ENCODE measurements around the gene ZNF705A. TPM values are rescaled to one million over a fixed set of nuclear protein-coding genes. Genes with fewer than 3 reads are reported as not detected.

ZNF705A gene
- total RNA-seq, 1 experiment from 2014 or later, result not detected

- ChIA-PET CTCF (no interaction called here), RAD21 (ENCODE audit: low non-redundant PET in 1 of 2, low total read pairs in 2 of 2, uncharacterized antibody in 2 of 2, unreplicated experiment in 2 of 2) (no interaction called here), POLR2A (no interaction called here)
- no peaks in the 10 kb centered on the region for H3K9me3 ChIP-seq (ENCODE audit: control insufficient read depth in 1 of 2, insufficient read depth in 1 of 2, low read depth in 1 of 2, low read length in 2 of 2)
- no peak within 1 kb of the TSS for H3K9ac ChIP-seq (ENCODE audit: low read length)
- no peaks in the 10 kb centered on the region for H4K20me1 ChIP-seq (ENCODE audit: insufficient read depth)
- H3K4me1 ChIP-seq (ENCODE audit: control insufficient read depth in 1 of 2, insufficient read depth in 2 of 2, low read length in 2 of 2), result no peaks in the 10 kb centered on the region
- H3K36me3 ChIP-seq (ENCODE audit: control insufficient read depth in 1 of 2, insufficient read depth in 2 of 2, low read length in 2 of 2), result no peaks in the 10 kb centered on the region
- BruUV-seq (replicated peaks), result no TSS peak
- no peak within 1 kb of the TSS for H3K4me3 ChIP-seq (replicated peaks in 1 of 2; ENCODE audit: low read depth in 1 of 2, low read length in 2 of 2)
- intact Hi-C loops (cut with micrococcal nuclease), result no loop called here
- H2AFZ ChIP-seq (ENCODE audit: low read depth, low read length, poor library complexity, severe bottlenecking), result no peak within 1 kb of the TSS
- DNase-seq (ENCODE audit: low read depth, low spot score) (no peak), ATAC-seq (no peak)
- no peaks in the 10 kb centered on the region for H3K79me2 ChIP-seq (ENCODE audit: insufficient read depth, low read length)
- TF ChIP-seq EZH2 (IDR thresholded peaks at IDR 0.05), result no peak
- no peak for TF ChIP-seq TCF7L2 (IDR thresholded peaks at IDR 0.05; ENCODE audit: borderline replicate concordance, extremely low read depth, insufficient read depth, insufficient read length)
- no peak for TF ChIP-seq CTCF (IDR thresholded peaks at IDR 0.05 in 2 of 3, conservative IDR thresholded peaks at IDR 0.05 in 1 of 3; ENCODE audit: borderline replicate concordance in 1 of 3, insufficient read depth in 1 of 3, low read depth in 2 of 3, low read length in 2 of 3)
- TF ChIP-seq FOSL1 (IDR thresholded peaks at IDR 0.05; ENCODE audit: low read depth), result no peak
- no peak for TF ChIP-seq EGR1 (IDR thresholded peaks at IDR 0.05; ENCODE audit: low read depth)
- no peak for TF ChIP-seq ZFX (IDR thresholded peaks at IDR 0.05)
- no peak for TF ChIP-seq POLR2AphosphoS5 (IDR thresholded peaks at IDR 0.05; ENCODE audit: low read depth, low read length)
- no peak for TF ChIP-seq SP1 (IDR thresholded peaks at IDR 0.05; ENCODE audit: low read depth)
- no peak for TF ChIP-seq YY1 (IDR thresholded peaks at IDR 0.05; ENCODE audit: extremely low read depth, insufficient replicate concordance, low read depth, low read length)
- TF ChIP-seq MAX (IDR thresholded peaks at IDR 0.05), result no peak
- no peak for TF ChIP-seq ATF3 (IDR thresholded peaks at IDR 0.05)
- no peak for TF ChIP-seq CEBPB (IDR thresholded peaks at IDR 0.05; ENCODE audit: low read depth)
- no peak for TF ChIP-seq ZBTB33 (IDR thresholded peaks at IDR 0.05; ENCODE audit: extremely low read depth, insufficient replicate concordance, low read length)
- no peak for TF ChIP-seq CBX3 (IDR thresholded peaks at IDR 0.05; ENCODE audit: low read depth)
- TF ChIP-seq ZNF274 (IDR thresholded peaks at IDR 0.05; ENCODE audit: low read depth, low read length), result no peak
- no peak for TF ChIP-seq JUND (IDR thresholded peaks at IDR 0.05)
- no peak for TF ChIP-seq SIN3A (IDR thresholded peaks at IDR 0.05; ENCODE audit: low read depth)
- TF ChIP-seq SRF (IDR thresholded peaks at IDR 0.05; ENCODE audit: low read depth), result no peak
- H3K27me3 ChIP-seq (ENCODE audit: insufficient read depth, low read length), result no peaks in the 10 kb centered on the region
- no peak within 1 kb of the TSS for H3K4me2 ChIP-seq (ENCODE audit: low read length)
- H3K9me2 ChIP-seq (ENCODE audit: insufficient read depth), result no peaks in the 10 kb centered on the region
- no peak within 1 kb of the TSS for H3K27ac ChIP-seq (ENCODE audit: low read depth, low read length)
Observed at GRCh38 chr12:8123124-8123912, 33.5 kb upstream of the ZNF705A start, which contains the start of gene CLEC4A. Gene CLEC4A, plus strand, starts transcription at chr12:8123617. Its CDS starts 262 bp downstream, at chr12:8123879.

Measured in HCT116 (cell line).